Medulla oblongata (tissue), 1 donor: ENCODE data around the gene C11orf21.
A peak's percentile ranks its signal among the peaks of the same experiment; 100 is the strongest.
"Not testable (repeated sequence)": the region's sequence is repeated elsewhere in the genome, so short reads cannot be mapped to it uniquely, and the experiment has no call there.

Experiments
- DNase-seq: peaks from one replicate; pipeline ENCODE4 v3.0.0-alpha.2; 2015; ENCODE audit errors: extremely low spot score

The C11orf21 gene

GRCh38 chr11:2301631-2302305 is at the start of gene C11orf21, which contains the start of gene TSPAN32:
C11orf21 (minus strand) TSS chr11:2301918; CDS start chr11:2301808, 110 bp downstream.
TSPAN32 (plus strand) TSS chr11:2302013; CDS start chr11:2302150, 137 bp downstream.
- DNase-seq = peak; percentile 73

- no peak for DNase-seq
These were observed 47.3 kb upstream of the C11orf21 start for GRCh38 chr11:2348986-2349385.

GRCh38 chr11:2347308-2347830 is 45.7 kb upstream of the C11orf21 start:
- DNase-seq = no peak

- DNase-seq = no peak
These were observed 45.0 kb upstream of the C11orf21 start for GRCh38 chr11:2346586-2347307.

GRCh38 chr11:2346014-2346413 is 44.3 kb upstream of the C11orf21 start:
- DNase-seq = no peak

- DNase-seq = no peak
These were observed 43.3 kb upstream of the C11orf21 start for GRCh38 chr11:2345050-2345449.

GRCh38 chr11:2343502-2343901 is 41.8 kb upstream of the C11orf21 start:
- no peak for DNase-seq

- no peak for DNase-seq
These were observed 41.3 kb upstream of the C11orf21 start for GRCh38 chr11:2342981-2343380.

- DNase-seq = no peak
These were observed 40.8 kb upstream of the C11orf21 start for GRCh38 chr11:2342557-2342956.

GRCh38 chr11:2338760-2339159 is 37.0 kb upstream of the C11orf21 start:
- not testable (repeated sequence) for DNase-seq

GRCh38 chr11:2335286-2335685 is 33.6 kb upstream of the C11orf21 start:
- not testable (repeated sequence) for DNase-seq

- not testable (repeated sequence) for DNase-seq
These were observed 31.9 kb upstream of the C11orf21 start for GRCh38 chr11:2333486-2334205.

- DNase-seq = not testable (repeated sequence)
These were observed 30.9 kb upstream of the C11orf21 start for GRCh38 chr11:2332569-2332968.

- DNase-seq = no peak
These were observed 29.7 kb upstream of the C11orf21 start for GRCh38 chr11:2331404-2331803.

- DNase-seq = no peak
These were observed 29.0 kb upstream of the C11orf21 start for GRCh38 chr11:2330696-2331095.

- no peak for DNase-seq
These were observed 27.8 kb upstream of the C11orf21 start for GRCh38 chr11:2329551-2329950.

GRCh38 chr11:2328656-2329354 is 27.1 kb upstream of the C11orf21 start:
- no peak for DNase-seq

- no peak for DNase-seq
These were observed 26.3 kb upstream of the C11orf21 start for GRCh38 chr11:2328021-2328420.

GRCh38 chr11:2327032-2327431 is 25.3 kb upstream of the C11orf21 start:
- DNase-seq = no peak

GRCh38 chr11:2325719-2326118 is 24.0 kb upstream of the C11orf21 start:
- DNase-seq = no peak

- no peak for DNase-seq
These were observed 23.4 kb upstream of the C11orf21 start for GRCh38 chr11:2325123-2325522.

- no peak for DNase-seq
These were observed 19.6 kb upstream of the C11orf21 start for GRCh38 chr11:2321311-2321683.
